ENCODE data around the gene ADRB1.

The ADRB1 gene

GRCh38 chr10:114058297-114058696 lies 14.6 kb downstream of the ADRB1 start:
- DNase-seq, result no peak

DNA sequence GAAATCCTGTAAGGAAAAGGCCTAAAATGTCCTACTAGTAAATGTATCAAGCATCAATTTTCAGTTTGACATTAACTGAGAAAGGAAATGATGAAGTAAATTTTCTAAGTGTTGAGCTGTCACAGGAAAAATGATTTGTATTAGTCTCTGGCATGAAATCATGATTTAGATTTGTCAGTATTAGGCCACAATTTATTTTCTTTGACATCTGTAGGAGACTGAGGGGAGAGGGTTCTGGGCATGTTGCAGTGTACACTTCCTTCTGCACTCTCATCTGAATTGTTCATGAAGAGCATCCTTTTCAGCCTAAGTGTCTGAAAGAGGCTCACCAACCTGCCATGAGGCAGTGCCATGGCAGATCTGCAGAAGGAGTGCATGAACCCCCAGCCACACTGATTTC lies 15.9 kb downstream of the ADRB1 start:
- no peak for DNase-seq

- no peak for DNase-seq
These were observed 16.8 kb downstream of the ADRB1 start for GRCh38 chr10:114060456-114060855.

DNA sequence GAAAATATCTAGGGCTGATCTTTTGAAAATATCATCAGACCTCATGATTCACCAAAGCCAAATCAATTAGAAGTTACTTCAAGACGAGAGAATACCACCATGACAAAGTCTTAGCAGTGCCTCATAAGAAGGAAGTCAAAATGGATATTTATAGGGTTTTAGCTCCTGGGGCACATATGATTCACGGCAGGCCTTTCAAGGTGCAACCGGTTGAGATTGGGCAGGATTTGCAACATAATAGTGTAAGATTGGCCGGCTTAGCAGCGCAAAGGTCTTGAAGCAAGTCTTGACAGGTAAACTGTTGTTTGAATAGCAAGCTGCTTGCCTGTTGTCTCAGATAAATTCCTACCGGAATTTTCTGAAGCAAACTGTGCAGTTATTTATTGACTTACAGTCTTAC lies 17.5 kb downstream of the ADRB1 start:
- no peak for DNase-seq

- no peak for DNase-seq
These were observed 18.1 kb downstream of the ADRB1 start for GRCh38 chr10:114061789-114062188.

GRCh38 chr10:114064151-114065048 lies 20.7 kb downstream of the ADRB1 start:
- no peak for DNase-seq

- DNase-seq, result no peak
These were observed 21.4 kb downstream of the ADRB1 start for GRCh38 chr10:114065049-114065435.

GRCh38 chr10:114068054-114068707 lies 24.5 kb downstream of the ADRB1 start:
- no peak for DNase-seq

- no peak for DNase-seq
These were observed 27.0 kb downstream of the ADRB1 start for GRCh38 chr10:114070710-114071109.

DNA sequence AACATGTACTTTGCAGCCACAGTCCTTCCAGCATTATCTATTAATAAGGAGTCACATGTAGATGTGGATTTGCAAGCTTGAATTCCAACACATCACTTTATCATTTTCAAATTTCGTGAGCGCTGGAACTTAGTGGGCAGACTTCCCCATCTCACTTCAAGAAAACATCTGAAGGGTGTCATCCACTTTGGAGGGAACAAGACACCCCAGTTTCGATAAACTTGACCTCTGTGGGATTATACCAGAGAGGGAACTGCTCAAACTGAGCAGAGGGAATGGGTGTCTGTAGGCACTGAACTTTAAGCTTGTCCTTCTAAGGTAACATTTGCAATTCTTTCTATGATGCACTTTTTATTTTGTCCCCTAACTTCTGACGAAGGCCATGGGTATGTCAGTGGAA lies 27.5 kb downstream of the ADRB1 start:
- no peak for DNase-seq

DNA sequence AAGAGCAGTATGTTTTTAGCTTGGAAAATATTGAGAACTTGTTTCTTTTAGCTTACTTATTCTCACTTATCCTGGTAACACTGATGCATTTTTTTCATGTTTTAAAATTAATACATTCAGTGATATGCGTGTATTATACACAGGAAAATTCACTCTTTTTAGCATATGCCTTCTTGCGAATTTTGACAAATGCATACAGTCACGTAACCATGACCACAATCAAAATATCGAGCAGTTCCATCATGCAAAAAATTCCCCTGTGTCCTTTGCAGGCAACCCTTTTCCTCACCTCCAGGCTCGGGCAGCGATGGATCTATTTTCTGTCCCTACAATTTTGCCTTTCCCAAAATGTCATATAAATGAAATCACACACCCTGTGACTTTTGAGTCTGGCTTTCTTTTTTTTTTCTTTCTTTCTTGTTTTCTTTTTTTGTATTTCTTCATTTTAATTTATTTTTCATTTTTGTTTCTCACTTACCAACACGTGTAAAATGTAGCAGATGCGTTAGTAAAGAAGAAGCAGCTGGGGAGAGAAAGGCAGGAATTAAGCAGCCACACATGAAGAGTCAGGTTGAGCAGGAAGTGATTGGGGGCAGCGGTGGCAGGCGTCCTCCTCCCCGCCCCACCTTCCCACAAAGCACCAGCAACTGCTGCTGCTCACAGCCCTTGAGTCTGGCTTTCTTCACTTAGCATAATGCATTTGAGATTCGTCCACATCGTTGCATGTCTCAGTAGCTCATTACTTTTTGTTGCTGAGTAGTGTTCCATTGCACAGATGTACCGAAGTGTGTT lies 29.9 kb downstream of the ADRB1 start:
- DNase-seq, result no peak

DNA sequence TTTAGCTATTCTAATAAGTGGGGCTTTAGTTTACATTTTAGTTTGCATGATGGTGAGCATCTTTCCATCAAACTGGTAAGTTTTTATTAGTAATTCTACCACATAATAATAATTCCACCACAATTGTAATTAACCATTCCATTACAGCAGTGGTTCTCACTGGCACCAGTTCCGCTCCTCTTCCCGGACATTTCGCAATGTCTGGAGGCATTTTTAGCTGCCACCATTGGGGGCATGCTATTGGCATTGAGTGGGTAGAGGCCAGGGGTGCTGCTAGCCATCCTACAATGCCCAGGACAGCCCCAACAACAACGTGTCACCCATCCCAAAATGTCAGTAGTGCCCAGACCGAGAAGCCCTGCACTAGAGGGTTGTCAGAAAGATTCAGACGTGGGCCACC lies 31.4 kb downstream of the ADRB1 start:
- no peak for DNase-seq

DNA sequence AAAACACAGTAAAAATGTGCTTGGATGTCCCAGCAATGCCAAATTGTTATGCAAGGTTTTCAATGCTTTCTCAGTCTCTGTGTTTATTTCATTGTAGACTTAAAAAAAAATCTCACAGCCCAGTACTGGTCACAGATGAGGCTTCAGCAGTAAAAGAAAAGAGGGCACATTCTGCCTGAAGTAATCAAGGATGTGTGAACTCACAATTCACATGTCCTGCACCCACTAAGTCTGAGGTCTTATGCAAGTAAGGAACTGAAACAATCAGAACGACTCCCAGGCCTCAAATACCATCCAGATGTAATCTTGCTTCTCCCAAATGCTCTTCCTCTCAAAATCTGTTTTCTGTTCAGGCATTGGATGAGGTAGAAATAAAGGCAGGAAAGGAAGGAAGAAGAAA lies 33.7 kb downstream of the ADRB1 start:
- DNase-seq, result no peak

DNA sequence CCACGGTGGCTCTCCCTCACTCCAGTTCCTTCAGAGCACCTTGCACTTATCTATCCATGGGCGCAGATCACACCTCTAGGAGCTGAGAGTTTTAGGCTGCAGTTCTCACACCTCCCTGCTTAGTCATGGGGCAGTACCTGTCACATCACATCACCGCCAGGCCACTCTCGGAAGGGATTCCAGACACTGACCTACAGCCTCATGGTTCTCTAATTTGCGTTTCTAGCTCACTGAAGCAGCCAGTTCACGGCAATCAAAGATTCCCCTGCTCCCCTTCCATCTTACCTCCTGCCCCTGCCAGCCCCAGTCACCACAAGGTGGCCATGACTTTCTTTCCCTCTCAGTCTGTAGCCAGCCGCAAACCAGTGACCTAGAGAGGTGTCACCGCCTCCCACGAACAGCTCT lies 34.2 kb downstream of the ADRB1 start:
- no peak for DNase-seq

GRCh38 chr10:114078346-114078745 lies 34.7 kb downstream of the ADRB1 start:
- no peak for DNase-seq

DNA sequence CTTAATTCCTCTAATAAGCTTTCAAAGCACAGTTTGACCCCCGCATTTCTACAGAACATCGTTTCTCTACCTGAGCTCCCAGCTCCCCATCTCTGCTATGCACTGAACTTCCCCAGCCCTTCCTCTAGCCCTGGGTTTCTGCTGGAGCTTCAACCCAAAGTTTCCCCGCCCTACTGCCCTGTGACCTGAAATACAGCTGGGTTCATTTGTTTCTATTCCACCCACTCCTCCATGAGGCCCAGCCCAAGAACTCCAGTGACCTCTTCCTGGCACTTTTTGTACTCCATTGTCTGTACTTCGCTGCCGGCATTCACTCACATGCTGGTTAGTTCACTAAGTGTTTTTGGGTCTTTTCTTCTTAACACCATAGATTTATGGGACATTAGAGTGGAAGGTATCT lies 35.8 kb downstream of the ADRB1 start:
- no peak for DNase-seq

DNA sequence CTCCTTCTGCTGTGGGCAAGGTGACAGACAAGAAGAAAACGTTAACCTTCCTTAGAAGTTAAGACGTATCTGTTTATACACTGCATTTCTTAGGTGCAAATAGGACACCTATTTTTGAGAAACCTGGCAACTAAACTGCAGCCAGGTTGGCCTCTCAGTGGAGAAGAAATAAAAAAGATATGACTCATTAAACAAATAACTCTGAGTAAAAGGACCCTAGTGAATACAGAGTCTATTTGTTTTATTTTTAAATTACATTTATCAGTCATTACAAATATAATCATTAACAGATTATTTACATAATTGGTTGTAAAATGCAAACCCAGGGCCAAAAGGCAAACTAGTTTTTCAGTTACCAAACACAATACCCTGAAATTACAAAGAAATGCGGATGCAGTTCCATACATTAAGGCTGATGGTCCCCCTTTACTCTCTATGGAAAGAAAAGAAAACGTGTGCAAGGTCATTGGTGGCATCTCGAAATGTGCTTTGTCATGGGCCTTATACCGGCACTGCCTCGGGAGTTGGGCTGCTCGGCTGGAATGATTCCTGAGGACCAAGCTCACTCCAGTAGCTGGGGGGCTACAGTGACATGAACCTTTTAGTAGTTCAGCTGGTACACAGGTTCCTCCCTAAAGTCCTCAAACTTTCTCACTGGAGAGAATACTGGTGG lies 38.4 kb downstream of the ADRB1 start:
- no peak for DNase-seq

DNA sequence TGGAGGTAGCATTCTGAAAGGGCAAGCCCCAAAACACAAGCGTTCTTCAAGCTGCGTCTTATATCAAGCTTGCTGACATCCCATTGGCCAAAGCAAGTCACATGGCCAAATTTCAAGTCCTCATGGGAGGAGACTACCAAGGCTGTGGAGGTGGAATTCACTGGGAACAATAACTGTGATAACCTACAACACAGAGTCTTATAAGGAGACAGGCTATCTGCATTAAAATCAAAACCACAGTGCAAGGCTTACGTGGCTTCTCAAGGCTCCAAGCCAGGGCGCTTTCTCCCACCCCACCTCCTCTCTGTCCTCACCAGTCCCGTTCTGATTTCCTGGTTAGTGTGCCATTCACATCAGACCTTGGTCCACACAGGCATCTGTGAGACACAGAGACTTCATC lies 39.4 kb downstream of the ADRB1 start:
- no peak for DNase-seq

GRCh38 chr10:114084215-114084614 lies 40.5 kb downstream of the ADRB1 start:
- no peak for DNase-seq

DNA sequence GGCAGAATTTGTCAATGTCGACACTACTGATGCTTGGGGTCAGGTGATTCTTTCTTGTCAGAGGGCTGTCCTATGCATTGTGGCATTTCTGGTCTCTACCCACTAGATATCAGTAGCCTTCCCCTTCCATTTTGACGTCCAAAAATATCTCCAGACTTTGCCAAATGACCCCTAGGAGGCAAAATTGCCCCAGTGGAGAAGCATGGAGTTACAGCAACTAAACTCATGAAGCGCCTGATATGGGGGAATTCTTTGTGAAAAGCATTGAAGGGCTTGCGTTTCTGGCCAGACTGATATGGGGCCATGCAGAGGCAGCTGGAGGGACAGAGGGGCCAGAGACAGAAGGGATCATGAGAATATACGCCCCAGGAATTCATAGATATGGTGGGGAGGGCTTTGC lies 43.6 kb downstream of the ADRB1 start:
- DNase-seq, result no peak

GRCh38 chr10:114087655-114088054 lies 44.0 kb downstream of the ADRB1 start:
- no peak for DNase-seq

GRCh38 chr10:114094795-114095194 lies 51.1 kb downstream of the ADRB1 start:
- DNase-seq, result no peak
